Activated CD8-positive, alpha-beta memory T cell treated with anti-CD3 and anti-CD28 coated beads, Interleukin-2, amount 10 ng/mL, durations not matched to agents 7 days and 5 days (primary cell): ENCODE data around the gene EPHB4. TPM values are rescaled to one million over a fixed set of nuclear protein-coding genes. Genes with fewer than 3 reads are reported as not detected.

Experiments used
- ATAC-seq: fragments of 150-1000 bp; cut with Tn5 transposase; one replicate; pipeline ENCODE4 v1.10.0; 2021; ENCODE audit warnings: moderate library complexity
- CTCF ChIA-PET: fragments of 350-600 bp; sonication (Branson Sonifier 250); formaldehyde crosslinking; loops from one replicate; lab custom pipeline; 2021; ENCODE audit warnings: antibody characterized with exemption; lab: Charles Lee
- DNase-seq: peaks from one replicate; pipeline ENCODE4 v3.0.0-alpha.2; 2020
- H3K27ac Mint-ChIP-seq: one replicate; pipeline ENCODE4 v1.8.0; 2021; ENCODE audit warnings: mild to moderate bottlenecking, mixed read lengths
- H3K27me3 Mint-ChIP-seq: one replicate; pipeline ENCODE4 v1.8.0; 2021; ENCODE audit warnings: mixed read lengths
- H3K36me3 Mint-ChIP-seq: one replicate; pipeline ENCODE4 v1.8.0; 2021; ENCODE audit warnings: mild to moderate bottlenecking, mixed read lengths
- H3K4me1 Mint-ChIP-seq: one replicate; pipeline ENCODE4 v1.8.0; 2021; ENCODE audit warnings: mixed read lengths
- H3K4me3 Mint-ChIP-seq: one replicate; pipeline ENCODE4 v1.8.0; 2021; ENCODE audit warnings: mild to moderate bottlenecking, moderate library complexity, mixed read lengths
- H3K9me3 Mint-ChIP-seq: one replicate; pipeline ENCODE4 v1.8.0; 2022; ENCODE audit warnings: low read depth, mixed read lengths
- total RNA-seq, 2 experiments: library from RNA; stranded (reverse); gene quantifications; one replicate each; pipeline ENCODE4 v1.2.3, GENCODE V29; 2021

EPHB4 gene
- total RNA-seq, 2 experiments from 2014 or later = 1.3 to 2.0 TPM

DNA sequence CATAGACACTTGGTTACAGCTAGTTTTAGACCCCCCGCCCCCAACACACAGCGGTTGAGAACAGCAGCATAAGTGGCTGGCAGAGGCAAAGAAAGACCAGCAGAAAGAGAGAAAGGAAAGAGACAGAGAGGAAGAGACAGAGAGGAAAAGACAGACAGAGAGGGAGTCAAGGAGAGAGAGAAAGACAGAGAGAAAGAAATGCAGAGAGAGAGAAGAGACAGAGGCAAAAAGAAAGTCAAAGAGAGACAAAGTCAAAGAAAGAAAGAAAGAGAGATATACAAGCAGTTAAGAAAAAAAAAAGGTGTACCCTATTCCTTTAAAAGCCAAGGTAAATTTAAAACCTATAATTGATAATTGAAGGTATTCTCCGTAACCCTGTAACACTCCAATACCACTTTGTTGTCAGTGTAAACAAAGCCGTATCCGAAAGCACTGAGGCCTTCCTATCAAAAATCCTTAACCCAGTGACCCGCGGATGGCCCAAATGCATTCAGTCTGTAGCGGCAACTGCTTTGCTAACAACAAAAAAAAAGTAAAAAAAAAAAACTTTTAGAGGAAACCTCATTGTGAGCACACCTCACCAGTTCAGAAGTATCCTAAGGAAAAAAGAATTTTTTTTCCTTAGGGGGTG, 13.3 kb upstream of the EPHB4 start:
- CTCF ChIA-PET = interaction anchor here (2.0 kb wide), 1 partner anchor 12 kb away, joined by 4 read pairs; the partner anchor contains the start of gene SLC12A9
- ATAC-seq (no peak), DNase-seq (no peak)
- no peaks in the 10 kb centered on the region for H3K27me3 Mint-ChIP-seq
- peaks cover 21% of the 10 kb centered on the region for H3K4me1 Mint-ChIP-seq
- H3K4me3 Mint-ChIP-seq = no peak overlapping the region
- H3K9me3 Mint-ChIP-seq = no peaks in the 10 kb centered on the region
- no peaks in the 10 kb centered on the region for H3K36me3 Mint-ChIP-seq
- H3K27ac Mint-ChIP-seq = no peak overlapping the region

DNA sequence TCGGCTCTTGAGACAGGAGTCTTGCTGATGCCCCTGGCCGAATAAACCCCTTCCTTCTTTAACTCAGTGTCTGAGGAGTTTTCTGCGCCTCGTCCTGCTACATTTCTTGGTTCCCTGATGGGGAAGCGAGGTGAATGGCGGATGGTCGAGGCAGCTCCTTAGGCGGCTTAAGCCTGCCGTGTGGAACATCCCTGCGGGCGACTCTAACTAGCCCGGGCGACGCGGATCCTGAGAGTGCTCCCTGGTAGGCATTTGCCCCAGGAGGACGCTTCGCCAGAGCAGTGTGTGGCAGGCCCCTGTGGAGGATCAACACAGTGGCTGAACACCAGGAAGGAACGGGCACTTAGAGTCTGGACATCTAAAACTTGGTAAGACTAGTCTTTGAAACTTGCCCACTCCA, 12.0 kb upstream of the EPHB4 start:
- DNase-seq (no peak), ATAC-seq (no peak)
- no peaks in the 10 kb centered on the region for H3K27me3 Mint-ChIP-seq
- H3K9me3 Mint-ChIP-seq = no peaks in the 10 kb centered on the region
- no peak overlapping the region for H3K4me3 Mint-ChIP-seq
- no peaks in the 10 kb centered on the region for H3K36me3 Mint-ChIP-seq
- CTCF ChIA-PET = interaction anchor here (0.5 to 2.0 kb wide), 2 partner anchors 13 to 219 kb away, joined by 4 read pairs; partner anchors contain the start of gene SLC12A9
- peaks cover 22% of the 10 kb centered on the region for H3K4me1 Mint-ChIP-seq
- H3K27ac Mint-ChIP-seq = no peak overlapping the region

DNA sequence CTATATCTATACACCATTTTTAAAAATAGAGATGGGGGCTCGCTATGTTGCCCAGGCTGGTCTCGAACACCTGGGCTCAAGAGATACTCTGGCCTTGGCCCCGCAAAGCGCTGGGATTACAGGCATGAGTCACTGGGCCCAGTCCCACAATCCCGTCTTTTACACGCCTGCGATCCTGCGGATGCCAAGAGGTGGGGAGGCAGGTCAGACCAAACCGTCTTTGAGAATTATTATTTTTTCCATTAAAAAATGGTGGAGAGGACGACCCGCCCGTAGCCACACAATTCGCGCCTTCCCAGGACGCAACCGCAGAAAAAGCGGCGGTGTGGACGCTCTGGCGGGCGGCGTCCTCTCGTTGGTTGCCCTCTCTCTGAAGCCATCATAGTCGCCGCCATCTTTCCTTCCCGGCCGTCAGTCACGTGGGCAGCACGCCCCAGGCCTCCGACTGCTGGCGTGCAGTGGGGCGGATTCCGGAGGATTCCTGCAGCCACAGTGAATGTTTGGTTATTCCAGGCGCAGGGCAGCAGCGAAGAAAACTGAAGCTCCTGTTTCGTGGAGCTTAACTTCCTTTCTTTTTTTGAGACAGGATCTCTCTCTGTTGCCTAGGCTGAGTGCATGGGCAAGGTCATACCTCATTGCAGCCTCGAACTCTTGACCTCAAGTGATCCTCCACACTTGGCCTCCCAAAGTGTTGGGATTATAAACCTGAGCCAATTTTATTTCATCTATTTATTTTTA, 9.9 kb upstream of the EPHB4 start:
- peak; percentile 81 for DNase-seq
- Mint-ChIP-seq H3K9me3 (no peaks in the 10 kb centered on the region), H3K4me3 (peak overlapping the region; percentile 59), H3K27me3 (no peaks in the 10 kb centered on the region), H3K36me3 (no peaks in the 10 kb centered on the region), H3K27ac (peak overlapping the region; percentile 63), H3K4me1 (peaks cover 22% of the 10 kb centered on the region)
- CTCF ChIA-PET = interaction anchor here (1.1 to 7.0 kb wide), 2 partner anchors 14 to 132 kb away, joined by 3 to 38 read pairs; partner anchors contain the start of genes POP7 and SLC12A9
- peak; percentile 94 for ATAC-seq

DNA sequence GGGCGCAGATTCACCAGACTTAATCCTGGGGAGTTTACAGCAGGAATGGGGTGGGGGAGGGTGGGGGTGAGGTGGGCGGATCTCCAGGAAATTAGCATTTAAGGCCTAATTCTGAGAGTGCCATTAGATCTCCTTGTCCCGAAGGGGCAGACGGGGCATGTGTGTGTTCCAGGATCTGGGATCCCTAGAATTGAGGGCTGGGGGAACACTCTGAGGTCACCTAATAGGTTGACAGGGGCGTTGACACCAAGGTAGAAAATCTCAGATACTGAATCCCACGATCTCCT, 9.4 kb upstream of the EPHB4 start:
- H3K36me3 Mint-ChIP-seq = no peaks in the 10 kb centered on the region
- no peaks in the 10 kb centered on the region for H3K27me3 Mint-ChIP-seq
- ATAC-seq (no peak), DNase-seq (no peak)
- H3K4me3 Mint-ChIP-seq = peak overlapping the region; percentile 59
- peak overlapping the region; percentile 63 for H3K27ac Mint-ChIP-seq
- H3K9me3 Mint-ChIP-seq = no peaks in the 10 kb centered on the region
- CTCF ChIA-PET = interaction anchor here (0.6 to 7.0 kb wide), 3 partner anchors 14 to 1040 kb away, joined by 3 to 38 read pairs (median 3); partner anchors contain the start of genes POP7 and SLC12A9
- H3K4me1 Mint-ChIP-seq = peaks cover 22% of the 10 kb centered on the region

DNA sequence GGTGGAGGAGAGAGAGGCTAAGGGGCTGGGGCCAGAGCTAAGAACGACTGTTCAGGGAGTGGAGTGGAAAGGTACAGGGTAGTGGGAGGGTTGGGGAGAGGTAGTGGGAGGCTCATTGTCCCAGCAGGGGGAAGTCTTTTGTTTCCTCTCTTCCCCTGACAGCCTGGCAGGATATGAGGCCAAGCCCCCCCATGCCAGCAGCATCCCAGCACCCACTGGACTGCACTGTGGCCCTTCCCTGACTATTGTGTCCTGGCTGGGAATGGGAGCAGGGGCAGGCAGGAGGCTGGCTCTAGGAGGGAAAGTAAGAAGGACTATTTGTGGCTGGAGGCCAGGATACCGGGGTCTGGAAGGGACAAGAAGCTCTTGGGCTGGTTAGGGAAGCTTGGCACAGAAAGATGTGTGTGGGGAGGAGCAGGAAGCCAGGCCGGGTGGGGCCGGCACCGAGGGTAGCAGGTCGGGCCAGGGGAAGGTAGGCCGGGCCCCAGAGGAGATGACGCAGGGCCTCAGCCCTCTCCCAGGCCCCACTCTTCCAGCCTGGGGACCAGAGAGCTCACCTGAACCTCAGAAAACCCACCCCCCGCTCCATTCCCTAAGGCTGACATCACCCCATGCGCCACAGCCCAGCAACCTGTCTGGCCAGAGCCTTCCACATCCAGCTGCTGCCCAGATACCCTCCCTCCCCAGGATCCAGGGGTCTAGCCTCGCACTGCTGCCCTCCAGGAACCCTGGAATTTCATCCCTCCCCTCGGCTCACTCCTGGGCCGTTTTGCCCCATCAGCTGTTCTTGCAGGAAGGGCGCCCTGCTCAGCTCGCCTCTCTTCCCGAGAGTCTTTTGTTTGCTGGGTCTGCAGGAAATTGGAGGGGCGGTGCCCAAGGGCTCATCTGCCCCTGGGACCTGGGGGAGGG, 8.8 kb upstream of the EPHB4 start:
- Mint-ChIP-seq H3K27ac (no peak overlapping the region), H3K4me1 (peaks cover 22% of the 10 kb centered on the region), H3K9me3 (no peaks in the 10 kb centered on the region), H3K27me3 (no peaks in the 10 kb centered on the region), H3K4me3 (no peak overlapping the region), H3K36me3 (no peaks in the 10 kb centered on the region)
- DNase-seq (no peak), ATAC-seq (no peak)
- CTCF ChIA-PET = interaction anchor here (0.6 to 7.0 kb wide), 4 partner anchors 15 to 1039 kb away, joined by 3 to 38 read pairs (median 3); partner anchors contain the start of genes POP7, SLC12A9 and SRRT

DNA sequence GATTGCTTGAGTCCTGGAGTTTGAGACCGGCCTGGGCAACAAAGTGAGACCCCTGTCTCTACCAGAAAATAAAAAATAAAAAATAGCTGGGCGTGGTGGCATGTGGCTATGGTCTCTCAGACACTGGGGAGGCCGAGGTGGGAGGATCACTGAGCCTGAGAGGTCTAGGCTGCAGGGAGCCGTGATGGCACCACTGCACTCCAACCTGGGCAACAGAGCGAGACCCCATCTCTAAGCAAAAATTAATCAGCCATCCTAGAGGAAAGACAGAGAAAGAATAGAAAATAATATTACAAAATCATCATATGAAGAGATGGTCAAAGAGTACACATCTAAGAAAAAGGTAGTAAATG, 4.9 kb upstream of the EPHB4 start:
- peaks cover 29% of the 10 kb centered on the region for H3K27me3 Mint-ChIP-seq
- ATAC-seq (no peak), DNase-seq (no peak)
- peaks cover 14% of the 10 kb centered on the region for H3K4me1 Mint-ChIP-seq
- no peak overlapping the region for H3K4me3 Mint-ChIP-seq
- H3K9me3 Mint-ChIP-seq = no peaks in the 10 kb centered on the region
- H3K27ac Mint-ChIP-seq = no peak overlapping the region
- CTCF ChIA-PET = interaction anchor here (7.0 kb wide), 1 partner anchor 19 kb away, joined by 38 read pairs; the partner anchor contains the start of gene SLC12A9
- no peaks in the 10 kb centered on the region for H3K36me3 Mint-ChIP-seq

DNA sequence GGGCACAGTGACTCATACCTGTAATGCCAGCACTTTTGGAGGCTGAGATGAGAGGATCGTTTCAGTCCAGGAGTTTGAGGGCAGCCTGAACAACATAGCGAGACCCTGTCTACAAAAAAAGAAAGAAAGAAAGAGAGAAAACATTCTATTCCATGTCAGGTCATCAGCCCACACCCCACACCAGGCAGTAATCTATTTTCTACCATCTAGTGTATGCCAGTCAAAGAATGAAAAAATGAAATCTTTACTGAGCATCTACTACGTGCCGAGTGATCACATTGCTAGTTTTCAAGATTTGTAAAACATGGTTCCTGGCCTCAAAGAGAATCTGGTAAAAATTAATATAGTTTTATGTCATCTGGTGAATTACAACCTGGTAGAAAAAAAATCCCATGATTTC, 3.1 kb upstream of the EPHB4 start:
- peaks cover 14% of the 10 kb centered on the region for H3K4me1 Mint-ChIP-seq
- ATAC-seq = no peak
- CTCF ChIA-PET = no interaction called here

DNA sequence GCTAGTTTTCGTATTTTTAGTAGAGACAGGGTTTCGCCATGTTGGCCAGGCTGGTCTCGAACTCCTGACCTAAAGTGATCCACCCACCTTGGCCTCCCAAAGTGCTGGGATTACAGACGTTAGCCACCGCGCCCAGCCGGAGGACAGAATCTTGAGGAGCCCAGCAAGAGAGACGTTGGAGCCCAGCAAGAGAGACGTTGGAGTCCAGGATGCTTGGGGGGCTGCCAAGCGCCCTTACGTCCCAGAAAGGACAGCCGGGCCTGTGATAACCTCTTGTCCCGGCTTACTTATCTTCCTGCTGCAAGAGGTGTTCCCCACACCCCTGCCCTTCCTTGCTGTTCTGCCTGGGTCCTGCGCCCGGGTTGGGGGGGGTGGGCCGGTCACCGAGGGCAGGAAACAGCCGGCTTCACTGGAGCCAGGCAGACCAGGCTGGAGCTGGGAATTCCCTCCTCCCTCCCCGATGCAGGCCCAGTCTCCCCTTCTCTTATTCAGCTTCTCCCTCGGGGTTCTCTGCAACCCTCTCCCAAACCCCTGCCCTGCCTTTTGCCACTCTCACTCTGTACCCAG, 1.9 kb upstream of the EPHB4 start:
- peaks cover 44% of the 10 kb centered on the region for H3K27me3 Mint-ChIP-seq
- CTCF ChIA-PET = no interaction called here
- ATAC-seq (no peak), DNase-seq (no peak)
- no peak overlapping the region for H3K27ac Mint-ChIP-seq
- H3K4me1 Mint-ChIP-seq = peaks cover 14% of the 10 kb centered on the region
- H3K9me3 Mint-ChIP-seq = no peaks in the 10 kb centered on the region
- H3K4me3 Mint-ChIP-seq = no peak overlapping the region
- H3K36me3 Mint-ChIP-seq = no peaks in the 10 kb centered on the region

More for the DNA sequence above, 3.1 kb upstream of the EPHB4 start:
- Mint-ChIP-seq H3K4me3 (no peak overlapping the region), H3K27me3 (peaks cover 42% of the 10 kb centered on the region), H3K9me3 (no peaks in the 10 kb centered on the region), H3K36me3 (no peaks in the 10 kb centered on the region), H3K27ac (no peak overlapping the region)
- no peak for DNase-seq

DNA sequence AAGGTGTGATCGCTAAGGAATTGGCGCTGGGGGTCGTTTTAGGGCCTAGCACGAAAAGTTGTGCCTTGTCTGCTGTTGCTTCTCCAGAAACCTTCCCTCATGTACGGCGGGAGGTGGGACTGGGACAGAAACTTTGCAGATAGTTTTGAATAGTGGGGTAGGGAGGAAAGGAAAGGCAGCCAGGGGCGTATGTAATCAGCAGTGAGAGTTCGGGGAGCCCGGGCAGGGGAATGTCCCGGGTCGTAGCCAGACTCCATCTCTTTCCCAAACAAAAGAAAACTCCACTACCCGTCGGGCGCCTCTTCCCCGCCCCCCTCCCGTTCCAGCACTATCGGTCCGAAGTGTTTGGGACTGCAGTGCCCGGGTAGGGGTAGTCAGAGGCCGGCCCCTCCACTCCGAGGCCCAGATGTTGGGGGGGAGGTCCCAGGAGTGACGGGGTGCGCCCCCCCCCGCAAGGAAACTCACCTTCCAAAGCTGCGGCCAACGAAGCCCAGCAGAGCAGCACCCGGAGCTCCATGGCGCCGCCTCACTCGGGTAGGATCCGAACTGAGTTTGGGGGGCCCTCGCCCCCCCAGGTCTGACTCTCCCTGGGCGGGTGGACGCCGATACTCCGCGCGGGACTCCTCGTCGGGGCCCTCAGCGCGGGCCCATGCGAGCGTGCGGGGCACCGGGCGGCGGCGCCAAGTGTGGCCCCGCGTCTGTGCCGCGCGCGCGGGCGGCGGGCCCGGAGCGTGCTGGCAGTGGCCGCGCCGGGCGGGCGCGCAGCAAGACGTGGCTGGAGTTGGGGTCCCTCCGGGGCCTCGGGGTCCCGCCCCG, 601 bp downstream of the EPHB4 start:
- Mint-ChIP-seq H3K36me3 (no peaks in the 10 kb centered on the region), H3K9me3 (no peaks in the 10 kb centered on the region), H3K27me3 (peaks cover 44% of the 10 kb centered on the region), H3K27ac (no peak overlapping the region), H3K4me3 (peak overlapping the region; percentile 2), H3K4me1 (peaks cover 14% of the 10 kb centered on the region)
- ATAC-seq (peak; percentile 43), DNase-seq (no peak)
- CTCF ChIA-PET = interaction anchor here (0.5 to 1.3 kb wide), 2 partner anchors 10 to 315 kb away, joined by 3 to 4 read pairs; no protein-coding TSS in a partner anchor

DNA sequence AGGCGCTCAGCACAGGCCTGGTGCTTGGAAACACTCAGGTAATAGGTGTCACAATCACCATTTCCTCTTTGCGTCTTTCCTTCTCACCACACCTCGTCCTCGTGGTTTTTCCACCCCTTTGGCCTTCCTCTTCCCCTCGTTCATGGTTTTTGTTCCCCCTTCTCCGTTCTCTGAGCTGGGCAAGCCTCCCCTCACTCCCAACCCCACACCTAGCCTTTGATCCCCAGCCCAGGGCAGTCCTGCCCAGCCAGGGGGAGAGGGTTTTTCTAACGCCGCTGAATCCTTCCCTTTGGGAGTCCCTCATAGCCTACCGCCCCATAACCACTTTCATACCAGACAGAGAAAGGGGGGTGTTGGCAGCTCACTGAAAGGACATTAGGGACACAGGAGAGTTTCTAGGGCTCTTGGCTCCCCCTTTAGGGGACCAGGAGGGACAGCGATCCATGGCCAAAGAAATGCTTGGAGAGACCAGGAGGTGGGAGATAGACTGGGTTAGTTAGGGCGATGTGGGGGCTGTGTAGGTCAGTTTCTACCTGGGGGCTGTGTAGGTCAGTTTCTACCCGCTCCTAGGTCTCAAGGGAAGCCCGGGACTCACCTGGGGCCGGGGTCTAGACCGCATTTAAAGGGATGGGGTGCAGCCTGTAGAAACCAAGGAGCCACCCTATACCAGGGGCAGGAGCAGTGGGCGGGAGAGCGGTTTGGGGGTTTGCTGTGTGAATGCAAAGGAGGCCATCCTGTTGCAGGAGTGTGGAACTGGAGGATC, 1.4 kb downstream of the EPHB4 start:
- Mint-ChIP-seq H3K4me1 (peaks cover 14% of the 10 kb centered on the region), H3K27me3 (peaks cover 43% of the 10 kb centered on the region), H3K36me3 (no peaks in the 10 kb centered on the region), H3K9me3 (no peaks in the 10 kb centered on the region), H3K27ac (no peak overlapping the region), H3K4me3 (peak overlapping the region; percentile 2)
- ATAC-seq = no peak
- CTCF ChIA-PET = no interaction called here
- no peak for DNase-seq

DNA sequence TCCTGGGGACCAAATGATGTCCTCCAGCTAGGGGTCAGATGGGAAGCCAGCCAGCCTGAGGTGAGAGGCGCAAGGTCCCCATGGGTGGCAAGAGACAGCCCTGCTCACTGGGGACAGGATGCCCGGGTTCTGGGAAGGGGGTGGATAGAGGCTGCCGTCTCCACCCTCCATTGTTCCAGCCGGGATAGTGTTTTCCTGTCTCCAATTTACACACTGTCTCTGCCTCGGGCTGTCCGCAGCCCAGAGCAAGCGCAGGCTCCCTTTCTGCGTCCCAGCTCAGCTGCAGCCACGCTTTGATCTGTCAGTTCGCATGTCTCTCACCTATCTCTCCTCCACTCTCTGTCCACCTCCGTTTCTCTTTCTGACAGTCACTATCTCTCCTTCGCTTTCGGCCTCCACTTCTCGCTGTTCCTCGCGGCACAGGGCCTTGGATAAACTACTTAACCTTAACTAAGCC, 2.1 kb downstream of the EPHB4 start:
- no peaks in the 10 kb centered on the region for H3K36me3 Mint-ChIP-seq
- no peak overlapping the region for H3K4me3 Mint-ChIP-seq
- CTCF ChIA-PET = no interaction called here
- peaks cover 38% of the 10 kb centered on the region for H3K27me3 Mint-ChIP-seq
- no peaks in the 10 kb centered on the region for H3K9me3 Mint-ChIP-seq
- H3K27ac Mint-ChIP-seq = no peak overlapping the region
- DNase-seq (no peak), ATAC-seq (no peak)
- peaks cover 14% of the 10 kb centered on the region for H3K4me1 Mint-ChIP-seq
